Endometrial microvascular endothelial cells (primary cell): ENCODE measurements around the gene FBXL4. TPM values are rescaled to one million over a fixed set of nuclear protein-coding genes. Genes with fewer than 3 reads are reported as not detected.

Experiments
- total RNA-seq: library from RNA; depleted of rRNA; stranded (reverse); fragments of >200 nt; gene quantifications from one replicate; pipeline ENCODE4 v1.2.3, GENCODE V29; 2015; ENCODE audit errors: inconsistent ontology term

The FBXL4 gene
- total RNA-seq, 1 donor from 2014 or later, result 9.7 TPM

Other genes with a start within 250 kb of the FBXL4 start
- gene POU3F2, start 113.4 kb downstream of the FBXL4 start, total RNA-seq, result not detected